Measurements from ENCODE around the gene SPACA6.

- TF ChIP-seq, protein P1, sequence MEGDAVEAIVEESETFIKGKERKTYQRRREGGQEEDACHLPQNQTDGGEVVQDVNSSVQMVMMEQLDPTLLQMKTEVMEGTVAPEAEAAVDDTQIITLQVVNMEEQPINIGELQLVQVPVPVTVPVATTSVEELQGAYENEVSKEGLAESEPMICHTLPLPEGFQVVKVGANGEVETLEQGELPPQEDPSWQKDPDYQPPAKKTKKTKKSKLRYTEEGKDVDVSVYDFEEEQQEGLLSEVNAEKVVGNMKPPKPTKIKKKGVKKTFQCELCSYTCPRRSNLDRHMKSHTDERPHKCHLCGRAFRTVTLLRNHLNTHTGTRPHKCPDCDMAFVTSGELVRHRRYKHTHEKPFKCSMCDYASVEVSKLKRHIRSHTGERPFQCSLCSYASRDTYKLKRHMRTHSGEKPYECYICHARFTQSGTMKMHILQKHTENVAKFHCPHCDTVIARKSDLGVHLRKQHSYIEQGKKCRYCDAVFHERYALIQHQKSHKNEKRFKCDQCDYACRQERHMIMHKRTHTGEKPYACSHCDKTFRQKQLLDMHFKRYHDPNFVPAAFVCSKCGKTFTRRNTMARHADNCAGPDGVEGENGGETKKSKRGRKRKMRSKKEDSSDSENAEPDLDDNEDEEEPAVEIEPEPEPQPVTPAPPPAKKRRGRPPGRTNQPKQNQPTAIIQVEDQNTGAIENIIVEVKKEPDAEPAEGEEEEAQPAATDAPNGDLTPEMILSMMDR (conservative IDR thresholded peaks at IDR 0.05 in 1 of 2, IDR thresholded peaks at IDR 0.05 in 1 of 2; ENCODE audit: extremely low read depth in 1 of 2, insufficient read depth in 1 of 2, low read depth in 1 of 2, low read length in 2 of 2), result no peak
- no peak for TF ChIP-seq EZH2 (IDR thresholded peaks at IDR 0.05; ENCODE audit: borderline replicate concordance, low read length)
Measured at GRCh38 chr19:51746731-51747130, 53.6 kb downstream of the SPACA6 start.
